LoVo (cell line): ENCODE data around the gene SCNN1B.
"Not testable (repeated sequence)": the region's sequence is repeated elsewhere in the genome, so short reads cannot be mapped to it uniquely, and the experiment has no call there.

ENCODE experiments used
- DNase-seq: peaks from one replicate; pipeline ENCODE4 v3.0.0-alpha.2; 2016; ENCODE audit warnings: low spot score

The SCNN1B gene

GRCh38 chr16:23288726-23289512 is 13.2 kb upstream of the SCNN1B start:
- no peak for DNase-seq

DNA sequence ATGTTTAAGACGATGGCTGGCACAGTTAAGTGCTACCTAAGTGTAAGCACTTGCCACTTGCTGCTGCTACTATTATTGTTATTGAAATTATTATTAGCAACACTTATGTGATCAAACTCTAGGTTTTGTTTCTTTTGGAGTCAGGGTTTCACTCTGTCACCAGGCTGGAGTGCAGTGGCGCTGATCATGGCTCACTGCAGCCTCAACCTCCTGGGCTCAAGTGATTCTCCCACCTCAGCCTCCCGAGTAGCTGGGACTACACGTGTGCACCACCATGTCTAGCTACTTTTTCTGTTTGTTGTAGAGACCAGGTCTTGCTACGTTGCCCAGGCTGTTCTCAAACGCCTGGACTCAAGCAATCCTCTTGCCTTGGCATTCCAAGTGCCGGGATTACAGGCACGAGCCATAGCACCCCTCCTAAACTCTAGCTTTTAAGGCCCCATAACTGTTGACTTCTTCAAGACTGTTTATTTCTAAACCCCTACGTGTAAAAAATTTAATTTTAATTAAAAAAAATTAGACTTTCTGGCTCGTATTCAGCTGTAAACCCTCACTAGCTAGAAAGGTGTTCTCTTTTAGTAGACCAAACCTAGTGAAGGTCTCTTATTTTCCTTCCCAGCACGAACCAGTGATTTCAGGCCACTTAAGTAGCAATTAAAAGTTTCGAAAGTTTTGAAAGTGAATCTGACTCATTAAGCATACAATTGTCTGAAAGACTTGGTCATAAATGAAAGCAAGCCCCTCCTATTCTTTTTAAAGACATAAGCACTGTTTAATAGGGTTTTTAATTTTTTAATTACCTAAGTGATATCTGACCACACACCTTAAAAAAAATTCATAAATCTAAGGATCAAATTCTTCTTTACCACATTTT is 11.7 kb upstream of the SCNN1B start:
- no peak for DNase-seq

DNA sequence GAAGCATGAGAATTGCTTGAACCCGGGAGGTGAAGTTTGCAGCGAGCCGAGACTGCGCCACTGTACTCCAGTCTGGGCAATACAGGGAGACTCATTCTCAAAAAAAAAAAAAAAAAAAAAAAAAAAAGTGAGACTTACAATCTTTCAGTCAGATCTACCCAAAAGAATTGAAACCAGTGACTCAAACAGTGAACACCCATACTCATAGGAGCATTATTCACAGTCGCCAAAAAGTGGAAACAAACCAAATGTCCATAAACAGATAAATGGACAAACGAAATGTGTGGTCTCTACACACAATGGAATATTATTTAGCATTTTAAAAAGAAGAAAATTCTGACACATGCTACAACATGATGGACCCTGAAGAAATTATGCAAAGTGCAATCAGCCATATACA is 9.1 kb upstream of the SCNN1B start:
- no peak for DNase-seq

DNA sequence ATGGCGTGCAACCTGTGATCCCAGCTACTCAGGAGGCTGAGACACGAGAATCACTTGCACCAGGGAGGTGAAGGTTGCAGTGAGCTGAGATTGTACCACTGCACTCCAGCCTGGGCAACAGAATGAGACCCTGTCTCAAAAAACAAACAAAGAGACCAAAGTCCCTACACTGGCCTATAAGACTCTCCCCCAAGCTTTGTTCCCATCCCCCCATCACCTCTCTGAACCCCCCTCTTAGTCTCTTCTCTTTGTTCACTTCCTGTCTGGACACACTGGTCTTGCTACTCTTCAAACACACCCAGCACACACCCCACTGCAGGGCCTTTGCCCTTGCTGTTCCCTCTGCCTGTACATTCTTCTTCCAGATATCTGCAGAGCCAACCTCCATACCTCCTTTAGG is 7.8 kb upstream of the SCNN1B start:
- DNase-seq, result no peak

GRCh38 chr16:23296994-23297393 is 5.1 kb upstream of the SCNN1B start:
- DNase-seq, result no peak

DNA sequence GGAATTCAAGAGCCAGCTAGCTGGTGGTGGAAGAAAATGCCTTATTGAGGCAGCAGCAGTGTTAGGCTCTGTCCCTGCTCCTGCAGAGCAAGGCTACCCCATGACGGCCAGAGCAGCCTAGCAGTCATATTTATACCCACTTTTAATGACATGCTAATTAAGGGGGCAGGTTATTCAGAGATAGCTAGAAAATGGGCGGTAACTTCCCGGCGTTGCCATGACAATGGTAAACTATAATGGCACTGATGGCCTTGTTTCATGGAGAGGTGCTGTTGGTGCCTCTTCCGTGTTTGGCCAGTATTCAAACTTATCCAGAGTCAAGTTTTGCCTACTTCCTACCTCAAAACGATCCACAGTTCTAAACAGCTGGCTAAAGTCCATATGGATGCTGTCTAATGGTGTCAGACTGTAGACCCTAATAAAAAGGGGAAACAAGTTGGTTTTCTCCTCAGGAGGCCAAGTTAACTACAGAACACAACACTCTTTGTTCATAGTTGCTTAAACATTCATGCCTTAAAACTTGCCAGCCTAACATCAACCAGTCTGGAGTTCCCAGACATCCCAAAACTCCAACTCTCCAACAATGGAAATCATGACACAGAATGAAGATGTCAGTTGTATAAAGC is 3.7 kb upstream of the SCNN1B start:
- no peak for DNase-seq

DNA sequence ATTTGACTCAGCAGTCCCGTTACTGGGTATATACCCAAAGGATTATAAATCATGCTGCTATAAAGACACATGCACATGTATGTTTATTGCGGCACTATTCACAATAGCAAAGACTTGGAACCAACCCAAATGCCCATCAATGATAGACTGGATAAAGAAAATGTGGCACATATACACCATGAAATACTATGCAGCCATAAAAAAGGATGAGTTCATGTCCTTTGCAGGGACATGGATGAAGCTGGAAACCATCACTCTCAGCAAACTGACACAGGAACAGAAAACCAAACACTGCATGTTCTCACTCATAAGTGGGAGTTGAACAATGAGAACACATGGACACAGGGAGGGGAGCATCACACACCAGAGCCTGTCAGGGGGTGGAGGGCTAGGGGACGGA is 2.3 kb upstream of the SCNN1B start:
- DNase-seq, result not testable (repeated sequence)

- DNase-seq, result no peak
Measured at GRCh38 chr16:23301251-23302044, 654 bp upstream of the SCNN1B start.

- no peak for DNase-seq
Measured at GRCh38 chr16:23303685-23304084, 1.6 kb downstream of the SCNN1B start.

DNA sequence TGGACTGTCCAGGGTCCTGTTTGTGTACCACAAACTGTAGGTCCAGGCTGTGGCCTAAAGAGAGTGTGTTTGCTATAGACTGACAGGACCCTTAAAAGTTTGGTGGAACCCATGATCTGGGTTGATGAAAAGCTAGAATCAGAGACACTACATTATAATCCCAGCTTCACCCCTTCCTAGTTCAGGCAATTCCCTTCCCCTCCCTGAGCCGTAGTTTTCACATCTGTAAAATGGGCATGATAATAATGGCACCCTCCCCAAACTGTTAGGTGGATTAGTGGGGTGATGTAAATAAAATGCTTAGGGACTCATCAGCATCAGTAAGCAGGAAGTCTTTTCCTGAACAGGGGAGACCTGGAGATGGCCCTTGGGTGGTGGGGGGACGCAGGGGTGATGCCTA is 2.5 kb downstream of the SCNN1B start:
- no peak for DNase-seq

GRCh38 chr16:23306199-23307100 is 4.3 kb downstream of the SCNN1B start:
- DNase-seq, result no peak

- DNase-seq, result no peak
Measured at GRCh38 chr16:23310217-23310616, 8.1 kb downstream of the SCNN1B start.

DNA sequence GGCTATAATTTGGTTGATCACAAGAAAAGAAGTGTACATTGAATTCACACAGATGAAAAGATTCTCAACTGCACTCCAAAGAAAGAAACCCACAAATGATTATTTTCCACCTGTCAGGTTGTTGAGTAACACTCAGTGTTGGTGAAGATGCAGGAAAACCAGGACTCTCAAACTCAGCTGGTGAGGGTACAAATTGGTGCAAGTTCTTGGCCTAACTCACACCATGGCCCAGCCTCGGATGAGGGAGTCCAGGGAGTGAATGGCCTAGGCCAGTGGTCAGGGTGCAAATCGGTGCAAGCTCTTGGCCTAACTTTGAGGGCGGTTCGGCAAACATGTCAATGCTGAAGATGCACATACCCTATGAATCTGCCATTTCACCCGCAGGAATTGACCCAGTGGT is 8.6 kb downstream of the SCNN1B start:
- no peak for DNase-seq

DNA sequence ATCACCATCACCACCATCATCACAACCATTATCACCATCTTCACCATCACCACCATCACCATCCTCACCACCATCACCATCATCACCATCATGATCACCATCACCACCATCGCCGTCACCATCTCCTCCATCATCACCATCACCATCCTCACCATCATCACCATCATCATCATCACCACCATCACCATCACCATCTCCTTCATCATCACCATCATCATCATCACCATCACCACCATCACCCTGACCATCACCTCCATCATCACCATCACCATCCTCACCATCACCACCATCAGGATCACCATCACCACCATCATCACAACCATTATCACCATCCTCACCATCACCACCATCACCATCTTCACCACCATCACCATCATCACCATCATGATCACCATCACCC is 14.1 kb downstream of the SCNN1B start:
- no peak for DNase-seq

DNA sequence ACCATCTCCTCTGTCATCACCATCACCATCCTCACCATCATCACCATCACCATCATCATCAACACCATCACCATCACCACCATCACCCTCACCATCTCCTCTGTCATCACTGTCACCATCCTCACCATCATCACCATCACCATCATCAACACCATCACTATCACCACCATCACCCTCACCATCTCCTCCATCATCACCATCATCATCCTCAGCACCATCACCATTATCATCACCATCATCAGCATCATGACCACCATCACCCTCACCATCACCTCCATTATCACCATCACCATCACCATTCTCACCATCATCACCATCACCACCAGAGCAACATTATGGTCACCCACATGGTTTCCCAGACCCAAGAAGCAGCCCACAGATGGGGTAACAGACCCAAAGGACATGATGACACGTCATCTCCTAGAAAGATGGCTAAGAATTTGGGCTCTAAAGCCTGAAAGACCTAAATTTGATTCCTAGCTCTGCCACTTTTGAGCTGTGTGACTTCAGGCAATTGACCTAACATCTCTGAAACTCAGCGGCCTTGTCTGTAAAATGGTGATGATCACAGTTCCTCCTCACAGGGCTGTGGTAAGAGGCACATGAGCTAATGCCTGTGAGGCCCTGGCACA is 14.6 kb downstream of the SCNN1B start:
- no peak for DNase-seq

GRCh38 chr16:23317266-23317661 is 15.2 kb downstream of the SCNN1B start:
- DNase-seq, result no peak

- DNase-seq, result no peak
Measured at GRCh38 chr16:23317751-23318150, 15.6 kb downstream of the SCNN1B start.

- no peak for DNase-seq
Measured at GRCh38 chr16:23318639-23319038, 16.5 kb downstream of the SCNN1B start.

DNA sequence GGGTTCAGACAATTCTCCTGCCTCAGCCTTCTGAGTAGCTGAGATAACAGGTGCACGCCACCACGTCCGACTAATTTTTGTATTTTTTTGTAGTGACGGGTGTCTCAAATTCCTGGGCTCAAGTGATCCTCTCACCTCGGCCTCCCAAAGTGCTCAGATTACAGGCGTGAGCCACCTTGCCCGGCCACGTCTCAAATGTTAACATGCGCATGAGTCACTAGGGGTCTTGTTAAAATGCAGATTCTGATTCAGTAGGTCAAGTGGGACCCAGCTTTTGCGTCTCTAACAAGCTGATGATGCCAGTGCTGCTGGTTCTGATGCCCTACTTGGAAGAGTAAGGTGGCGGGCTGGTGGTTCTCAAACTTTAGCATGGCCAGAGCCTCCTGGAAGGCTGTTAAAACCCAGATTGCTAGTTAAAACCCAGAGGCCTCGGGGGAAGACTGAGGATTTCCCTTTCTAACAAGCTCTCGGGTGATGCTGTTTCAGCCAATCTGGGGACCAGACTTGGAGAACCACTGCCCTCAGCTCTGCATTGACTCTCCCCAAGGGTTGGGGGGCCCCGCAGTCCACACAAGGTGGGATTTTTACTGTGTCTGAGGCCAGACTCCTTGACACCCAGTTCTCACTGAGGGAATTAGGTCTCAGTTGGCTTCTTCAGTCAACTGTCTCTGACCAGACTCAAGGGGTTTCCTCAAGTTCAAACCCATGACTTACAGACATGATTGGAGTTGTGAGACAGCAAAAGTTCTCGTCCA is 17.9 kb downstream of the SCNN1B start:
- DNase-seq, result no peak

GRCh38 chr16:23320693-23321092 is 18.6 kb downstream of the SCNN1B start:
- DNase-seq, result no peak
